Thoracic aorta (tissue), 2 donors: ENCODE measurements around the gene CYP3A7. TPM values are rescaled to one million over a fixed set of nuclear protein-coding genes. Genes with fewer than 3 reads are reported as not detected.
"Not testable (repeated sequence)": the region's sequence is repeated elsewhere in the genome, so short reads cannot be mapped to it uniquely, and the experiment has no call there.

Experiments
- ATAC-seq: fragments of 150-250 bp; one replicate; pipeline ENCODE4 v1.8.0; 2017; ENCODE audit warnings: low read depth; ENCODE audit not compliant: insufficient number of reproducible peaks, low FRiP score
- DNase-seq: peaks from one replicate; pipeline ENCODE4 v3.0.0-alpha.2; 2020; ENCODE audit warnings: low spot score
- H3K27ac ChIP-seq, 2 donors: fragments of 200-600 bp; sonication (generic); 1 replicate in 1 of 2; 2 replicates in 1 of 2; pipeline ENCODE4 v1.5.1; 2016; ENCODE audit warnings: mild to moderate bottlenecking in 2 of 2, moderate library complexity in 2 of 2
- H3K27me3 ChIP-seq: fragments of 200-600 bp; sonication (generic); replicated peaks from 2 replicates; pipeline ENCODE4 v1.6.0; 2016; ENCODE audit warnings: mild to moderate bottlenecking; ENCODE audit not compliant: insufficient read depth
- H3K36me3 ChIP-seq: fragments of 200-600 bp; sonication (generic); one replicate; pipeline ENCODE4 v1.5.1; 2016
- H3K4me1 ChIP-seq, 2 donors: fragments of 200-600 bp; sonication (generic); 1 replicate in 1 of 2; 2 replicates in 1 of 2; pipeline versions ENCODE4 v1.5.1 to v1.6.0; 2016; ENCODE audit warnings: low read depth in 2 of 2, mild to moderate bottlenecking in 1 of 2; ENCODE audit not compliant: control insufficient read depth in 1 of 2
- H3K4me3 ChIP-seq: fragments of 200-600 bp; sonication (generic); 2 replicates; pipeline ENCODE4 v1.5.1; 2016; ENCODE audit warnings: mild to moderate bottlenecking
- H3K9me3 ChIP-seq: fragments of 200-600 bp; sonication (generic); 2 replicates; pipeline ENCODE4 v1.5.1; 2016
- total RNA-seq, 2 donors: library from RNA; depleted of rRNA; stranded (reverse); fragments of >200 nt; gene quantifications; one replicate each; pipeline versions ENCODE4 v1.1.0 to v1.2.3, GENCODE V29; 2016
- TF ChIP-seq, protein P1 (sequence below): fragments of 200-600 bp; sonication (generic); IDR thresholded peaks from one replicate; pipeline ENCODE4 v1.5.1; 2019; ENCODE audit warnings: antibody characterized with exemption

CYP3A7 gene
- total RNA-seq, 2 donors from 2014 or later = not detected

DNA sequence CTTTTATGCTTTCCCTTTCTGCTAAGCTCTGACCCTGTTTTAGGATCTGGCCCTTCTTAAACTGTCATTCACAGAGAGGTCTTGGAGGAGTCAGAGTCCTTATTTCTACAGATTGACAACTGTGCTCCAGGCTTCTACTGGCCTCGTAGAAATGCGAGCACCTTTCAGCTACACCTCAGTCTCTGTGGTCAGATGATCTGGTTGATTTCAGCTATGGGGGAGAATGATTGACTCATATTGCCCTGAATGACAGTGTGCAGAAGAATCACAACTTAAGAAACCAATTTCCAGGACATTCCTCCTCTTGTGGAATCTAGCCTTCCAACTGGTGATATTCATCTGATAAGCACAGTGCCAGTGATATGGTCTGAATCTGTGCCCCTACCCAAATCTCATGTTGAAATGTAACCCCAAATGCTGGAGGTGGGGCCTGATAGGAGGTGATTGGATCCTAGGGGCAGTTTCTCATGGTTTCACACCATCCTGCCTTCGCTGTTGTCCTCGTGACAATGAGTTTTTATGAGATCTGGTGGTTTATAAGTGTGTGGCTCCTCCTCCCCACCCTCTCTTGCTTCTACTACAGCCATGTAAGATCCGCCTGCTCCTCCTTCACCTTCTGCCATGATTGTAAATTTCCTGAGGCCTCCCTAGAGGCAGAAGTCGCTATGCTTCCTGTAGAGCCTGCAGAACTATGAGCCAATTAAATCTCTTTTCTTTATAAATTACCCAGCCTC is 14.0 kb upstream of the CYP3A7 start:
- ATAC-seq = no peak
- no peaks in the 10 kb centered on the region for H3K9me3 ChIP-seq
- H3K4me1 ChIP-seq = no peaks in the 10 kb centered on the region
- no peak for DNase-seq
- H3K27me3 ChIP-seq = no peaks in the 10 kb centered on the region
- H3K4me3 ChIP-seq = no peak overlapping the region
- TF ChIP-seq, protein P1, sequence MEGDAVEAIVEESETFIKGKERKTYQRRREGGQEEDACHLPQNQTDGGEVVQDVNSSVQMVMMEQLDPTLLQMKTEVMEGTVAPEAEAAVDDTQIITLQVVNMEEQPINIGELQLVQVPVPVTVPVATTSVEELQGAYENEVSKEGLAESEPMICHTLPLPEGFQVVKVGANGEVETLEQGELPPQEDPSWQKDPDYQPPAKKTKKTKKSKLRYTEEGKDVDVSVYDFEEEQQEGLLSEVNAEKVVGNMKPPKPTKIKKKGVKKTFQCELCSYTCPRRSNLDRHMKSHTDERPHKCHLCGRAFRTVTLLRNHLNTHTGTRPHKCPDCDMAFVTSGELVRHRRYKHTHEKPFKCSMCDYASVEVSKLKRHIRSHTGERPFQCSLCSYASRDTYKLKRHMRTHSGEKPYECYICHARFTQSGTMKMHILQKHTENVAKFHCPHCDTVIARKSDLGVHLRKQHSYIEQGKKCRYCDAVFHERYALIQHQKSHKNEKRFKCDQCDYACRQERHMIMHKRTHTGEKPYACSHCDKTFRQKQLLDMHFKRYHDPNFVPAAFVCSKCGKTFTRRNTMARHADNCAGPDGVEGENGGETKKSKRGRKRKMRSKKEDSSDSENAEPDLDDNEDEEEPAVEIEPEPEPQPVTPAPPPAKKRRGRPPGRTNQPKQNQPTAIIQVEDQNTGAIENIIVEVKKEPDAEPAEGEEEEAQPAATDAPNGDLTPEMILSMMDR = no peak
- H3K27ac ChIP-seq = no peak overlapping the region
- H3K36me3 ChIP-seq = no peaks in the 10 kb centered on the region

DNA sequence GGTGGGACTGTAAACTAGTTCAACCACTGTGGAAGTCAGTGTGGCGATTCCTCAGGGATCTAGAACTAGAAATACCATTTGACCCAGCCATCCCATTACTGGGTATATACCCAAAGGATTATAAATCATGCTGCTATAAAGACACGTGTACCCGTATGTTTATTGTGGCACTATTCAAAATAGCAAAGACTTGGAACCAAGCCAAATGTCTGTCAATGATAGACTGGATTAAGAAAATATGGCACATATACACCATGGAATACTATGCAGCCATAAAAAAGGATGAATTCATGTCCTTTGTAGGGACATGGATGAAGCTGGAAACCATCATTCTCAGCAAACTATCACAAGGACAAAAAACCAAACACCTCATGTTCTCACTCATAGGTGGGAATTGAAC is 11.9 kb upstream of the CYP3A7 start:
- DNase-seq, ATAC-seq, H3K27ac ChIP-seq, H3K9me3 ChIP-seq, H3K4me3 ChIP-seq, H3K4me1 ChIP-seq, H3K36me3 ChIP-seq, H3K27me3 ChIP-seq: not testable (repeated sequence)

DNA sequence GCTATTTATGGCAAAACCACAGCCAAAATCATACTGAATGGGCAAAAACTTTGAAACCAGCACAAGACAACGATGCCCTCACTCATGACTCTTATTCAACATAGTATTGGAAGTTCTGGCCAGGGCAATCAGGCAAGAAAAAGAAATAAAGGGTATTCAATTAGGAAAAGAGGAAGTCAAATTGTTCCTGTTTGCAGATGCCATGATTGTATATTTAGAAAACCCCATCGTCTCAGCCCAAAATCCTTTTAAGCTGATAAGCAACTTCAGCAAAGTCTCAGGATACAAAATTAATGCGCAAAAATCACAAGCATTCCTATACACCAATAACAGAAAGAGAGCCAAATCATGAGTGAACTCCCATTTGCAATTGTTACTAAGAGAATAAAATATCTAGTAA is 10.4 kb upstream of the CYP3A7 start:
- H3K9me3 ChIP-seq, H3K27ac ChIP-seq, H3K27me3 ChIP-seq, H3K4me3 ChIP-seq, ATAC-seq, DNase-seq, H3K36me3 ChIP-seq, H3K4me1 ChIP-seq: not testable (repeated sequence)

DNA sequence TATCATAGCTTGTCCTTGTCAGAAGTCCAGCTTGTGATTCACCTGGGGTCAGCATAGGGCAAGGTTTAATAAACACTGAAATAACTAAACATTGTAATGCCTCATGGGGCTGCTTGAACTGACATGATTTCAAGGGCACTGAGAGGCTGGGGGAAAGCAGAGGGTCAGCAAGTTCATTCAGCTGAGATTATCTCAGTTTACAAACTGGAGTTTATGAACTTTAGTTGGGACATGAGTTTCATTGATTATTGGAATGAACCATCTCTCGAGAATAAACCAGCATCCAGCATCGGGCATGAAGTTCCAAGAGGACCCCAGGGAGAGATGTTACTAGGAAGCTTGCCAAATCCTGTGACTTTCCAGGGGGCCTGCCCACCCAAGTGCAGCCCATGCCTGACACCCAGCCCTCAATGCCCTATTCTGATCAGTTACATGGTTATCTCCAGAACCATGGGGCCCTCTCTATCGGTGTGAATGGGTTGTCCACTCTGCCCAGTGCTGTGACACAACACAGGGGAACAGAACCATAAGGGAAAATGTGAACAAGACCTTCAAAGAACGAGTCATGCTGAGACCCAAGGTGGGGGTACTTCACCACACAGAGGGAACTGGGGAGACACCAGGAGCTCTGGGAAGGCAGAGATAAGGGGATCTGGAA is 7.9 kb upstream of the CYP3A7 start:
- no peak for ATAC-seq

DNA sequence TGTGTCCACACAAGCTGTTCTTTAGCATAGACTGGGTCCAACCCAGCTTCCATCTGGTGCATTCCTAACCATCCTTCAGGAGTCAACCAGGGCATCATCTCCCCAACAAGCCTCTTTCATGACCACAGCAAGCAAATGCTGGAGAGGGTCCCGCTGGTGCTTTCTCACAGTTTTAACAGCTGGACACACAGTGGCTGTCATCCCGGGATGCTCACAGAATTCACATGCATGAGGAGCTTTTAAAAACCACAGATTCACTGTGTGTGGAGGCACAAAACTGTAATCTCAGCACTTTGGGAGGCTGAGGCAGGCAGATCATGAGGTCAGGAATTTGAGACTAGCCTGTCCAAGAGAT is 6.4 kb upstream of the CYP3A7 start:
- H3K9me3 ChIP-seq = no peaks in the 10 kb centered on the region
- no peak overlapping the region for H3K4me3 ChIP-seq
- no peaks in the 10 kb centered on the region for H3K27me3 ChIP-seq
- no peak overlapping the region for H3K27ac ChIP-seq
- H3K4me1 ChIP-seq = no peaks in the 10 kb centered on the region
- DNase-seq (no peak), ATAC-seq (no peak)
- no peaks in the 10 kb centered on the region for H3K36me3 ChIP-seq
- TF ChIP-seq, protein P1 = no peak

More for the DNA sequence above, 7.9 kb upstream of the CYP3A7 start:
- Histone ChIP-seq H3K4me3 (no peak overlapping the region), H3K9me3 (no peaks in the 10 kb centered on the region), H3K27ac (no peak overlapping the region), H3K27me3 (no peaks in the 10 kb centered on the region), H3K36me3 (no peaks in the 10 kb centered on the region), H3K4me1 (no peaks in the 10 kb centered on the region)
- DNase-seq = no peak
- TF ChIP-seq, protein P1 = no peak

DNA sequence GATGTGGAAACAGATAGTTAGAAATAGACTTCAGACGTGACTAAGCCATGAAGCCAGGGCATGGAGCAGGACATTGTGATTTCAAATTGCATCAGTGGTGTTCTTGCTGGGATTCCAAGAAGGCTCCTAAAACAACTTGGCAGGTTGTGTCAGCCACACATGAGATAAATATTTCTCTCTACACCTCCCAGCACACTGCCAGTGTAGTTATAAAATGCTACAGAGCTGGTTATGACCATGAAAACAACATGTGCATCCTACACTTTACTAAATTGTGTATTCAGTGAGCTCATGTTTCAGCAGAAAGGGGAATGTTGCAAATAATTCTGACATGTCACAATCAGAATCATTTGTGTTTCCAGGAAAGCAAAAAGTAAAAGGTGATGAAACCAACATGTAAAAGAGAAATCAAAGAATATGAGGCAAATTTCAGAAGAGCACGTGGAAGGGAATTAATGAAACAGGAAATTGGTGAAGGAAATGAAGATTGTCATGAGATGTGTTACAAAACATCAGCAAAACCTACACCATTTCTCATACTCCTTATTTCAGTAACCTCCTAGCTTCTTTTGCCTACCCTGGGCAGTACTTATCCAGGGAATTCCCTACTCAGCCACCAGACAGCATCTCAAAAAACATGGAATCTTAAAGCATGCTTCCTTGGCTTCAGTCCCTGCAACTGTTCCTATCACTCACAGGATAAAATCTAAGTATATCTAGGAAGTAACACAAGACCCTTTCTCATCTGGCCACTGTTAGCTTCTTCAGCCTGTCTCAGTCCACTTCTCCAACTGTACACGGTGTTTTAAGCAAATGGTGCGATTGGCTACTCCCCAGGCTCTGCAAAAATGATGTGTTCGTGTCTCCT is 5.8 kb upstream of the CYP3A7 start:
- TF ChIP-seq, protein P1 = no peak
- H3K36me3 ChIP-seq = no peaks in the 10 kb centered on the region
- H3K4me3 ChIP-seq = no peak overlapping the region
- H3K9me3 ChIP-seq = no peaks in the 10 kb centered on the region
- no peaks in the 10 kb centered on the region for H3K4me1 ChIP-seq
- no peak overlapping the region for H3K27ac ChIP-seq
- DNase-seq (no peak), ATAC-seq (no peak)
- H3K27me3 ChIP-seq = no peaks in the 10 kb centered on the region
